Activated CD8-positive, alpha-beta T cell treated with anti-CD3 and anti-CD28 coated beads for 36 hours (primary cell): ENCODE results near the gene GRM2. TPM values are rescaled to one million over a fixed set of nuclear protein-coding genes. Genes with fewer than 3 reads are reported as not detected.

Source experiments
- ATAC-seq: fragments of 200-7000 bp; cut with Tn5 transposase; one replicate; pipeline ENCODE4 v1.10.0; 2021; ENCODE audit warnings: mild to moderate bottlenecking, moderate library complexity
- CTCF ChIA-PET: fragments of 350-600 bp; sonication (Branson Sonifier 250); formaldehyde crosslinking; loops from one replicate; lab custom pipeline; 2021; ENCODE audit warnings: antibody characterized with exemption; lab: Charles Lee
- POLR2A ChIA-PET: fragments of 350-600 bp; sonication (Branson Sonifier 250); formaldehyde crosslinking; loops from one replicate; lab custom pipeline; 2021; ENCODE audit warnings: antibody characterized with exemption; lab: Charles Lee
- DNase-seq: peaks from one replicate; pipeline ENCODE4 v3.0.0-alpha.2; 2020
- H3K27ac Mint-ChIP-seq: one replicate; pipeline ENCODE4 v1.8.0; 2021; ENCODE audit warnings: mild to moderate bottlenecking, mixed read lengths
- H3K27me3 Mint-ChIP-seq: one replicate; pipeline ENCODE4 v1.8.0; 2021; ENCODE audit warnings: mixed read lengths
- H3K36me3 Mint-ChIP-seq: one replicate; pipeline ENCODE4 v1.8.0; 2021; ENCODE audit warnings: low read depth, mixed read lengths
- H3K4me1 Mint-ChIP-seq: one replicate; pipeline ENCODE4 v1.8.0; 2021; ENCODE audit warnings: low read depth, mixed read lengths
- H3K4me3 Mint-ChIP-seq: one replicate; pipeline ENCODE4 v1.8.0; 2021; ENCODE audit warnings: mild to moderate bottlenecking, moderate library complexity, mixed read lengths
- H3K9me3 Mint-ChIP-seq: one replicate; pipeline ENCODE4 v1.8.0; 2021; ENCODE audit warnings: mixed read lengths
- intact Hi-C: fragments of 100-400 bp; cut with micrococcal nuclease; formaldehyde crosslinking; loops from one replicate; pipeline ENCODE4 v1.10.0; 2022
- total RNA-seq, 2 experiments: library from RNA; stranded (reverse); gene quantifications; one replicate each; pipeline ENCODE4 v1.2.3, GENCODE V29; 2021
- TF ChIP-seq, protein P1 (sequence below): fragments of 200-600 bp; IDR thresholded peaks from one replicate; pipeline ENCODE4 v1.8.0; 2022; ENCODE audit warnings: antibody characterized with exemption, mild to moderate bottlenecking

Gene GRM2
- total RNA-seq, 2 experiments from 2014 or later = 0.20 to 0.22 TPM

DNA sequence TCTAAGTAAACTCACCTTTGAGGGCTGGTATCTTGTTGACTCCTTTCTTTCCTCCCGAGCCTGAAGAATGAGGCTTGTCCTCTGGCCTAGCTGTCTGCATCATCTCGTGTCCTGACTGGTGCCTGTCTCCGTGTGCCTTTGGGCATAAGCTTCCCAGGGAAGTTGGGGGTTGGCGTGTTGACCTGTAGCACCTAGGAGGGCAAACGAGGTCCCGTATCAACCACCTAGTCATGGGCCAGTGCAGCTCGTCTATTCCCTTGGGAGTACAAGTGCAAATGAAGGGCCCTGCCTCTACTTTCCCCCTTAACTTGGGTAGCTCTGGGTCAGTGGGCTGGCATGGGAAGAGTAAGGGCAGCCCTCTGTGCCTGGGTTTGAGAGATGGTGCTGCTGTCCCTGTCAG lies 27.1 kb upstream of the GRM2 start:
- ATAC-seq = no peak
- TF ChIP-seq, protein P1, sequence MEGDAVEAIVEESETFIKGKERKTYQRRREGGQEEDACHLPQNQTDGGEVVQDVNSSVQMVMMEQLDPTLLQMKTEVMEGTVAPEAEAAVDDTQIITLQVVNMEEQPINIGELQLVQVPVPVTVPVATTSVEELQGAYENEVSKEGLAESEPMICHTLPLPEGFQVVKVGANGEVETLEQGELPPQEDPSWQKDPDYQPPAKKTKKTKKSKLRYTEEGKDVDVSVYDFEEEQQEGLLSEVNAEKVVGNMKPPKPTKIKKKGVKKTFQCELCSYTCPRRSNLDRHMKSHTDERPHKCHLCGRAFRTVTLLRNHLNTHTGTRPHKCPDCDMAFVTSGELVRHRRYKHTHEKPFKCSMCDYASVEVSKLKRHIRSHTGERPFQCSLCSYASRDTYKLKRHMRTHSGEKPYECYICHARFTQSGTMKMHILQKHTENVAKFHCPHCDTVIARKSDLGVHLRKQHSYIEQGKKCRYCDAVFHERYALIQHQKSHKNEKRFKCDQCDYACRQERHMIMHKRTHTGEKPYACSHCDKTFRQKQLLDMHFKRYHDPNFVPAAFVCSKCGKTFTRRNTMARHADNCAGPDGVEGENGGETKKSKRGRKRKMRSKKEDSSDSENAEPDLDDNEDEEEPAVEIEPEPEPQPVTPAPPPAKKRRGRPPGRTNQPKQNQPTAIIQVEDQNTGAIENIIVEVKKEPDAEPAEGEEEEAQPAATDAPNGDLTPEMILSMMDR = no peak
- H3K27ac Mint-ChIP-seq = peak overlapping the region; percentile 10
- no peaks in the 10 kb centered on the region for H3K27me3 Mint-ChIP-seq
- no peak for DNase-seq
- no peak overlapping the region for H3K4me3 Mint-ChIP-seq
- CTCF ChIA-PET = interaction anchor here (0.8 to 10.2 kb wide), 5 partner anchors 10 to 178 kb away, joined by 3 to 161 read pairs (median 10); partner anchors contain the start of gene DCAF1
- POLR2A ChIA-PET = interaction anchor here (1.0 to 3.4 kb wide), 3 partner anchors 10 to 180 kb away, joined by 3 to 16 read pairs (median 3); partner anchors contain the start of genes DCAF1 and TEX264
- H3K9me3 Mint-ChIP-seq = no peaks in the 10 kb centered on the region
- H3K36me3 Mint-ChIP-seq = peaks cover 24% of the 10 kb centered on the region
- peaks cover 84% of the 10 kb centered on the region for H3K4me1 Mint-ChIP-seq
- intact Hi-C loops = loop anchor here (5.0 to 10.0 kb wide), 2 partner anchors 177 to 295 kb away; partner anchors contain the start of genes DCAF1 and MANF

DNA sequence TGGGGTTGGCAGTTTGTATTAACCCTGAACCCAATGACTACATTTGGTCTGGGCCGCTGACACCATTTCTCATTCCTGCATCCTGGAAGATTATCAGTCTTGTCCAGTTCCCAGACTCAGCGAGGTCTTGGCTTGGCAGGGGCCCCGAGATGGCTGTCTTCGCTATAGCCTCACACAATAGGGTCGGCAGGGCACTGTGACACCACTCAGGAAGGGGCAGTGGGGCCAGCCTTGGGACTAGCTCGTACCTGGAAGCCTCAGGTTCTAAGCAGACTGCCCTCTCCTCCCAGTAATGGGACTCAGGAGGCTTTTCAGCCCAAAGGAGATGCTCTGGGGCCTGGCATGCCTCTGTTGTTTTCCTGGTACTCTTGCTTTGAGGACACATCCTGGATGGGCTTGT lies 26.7 kb upstream of the GRM2 start:
- Mint-ChIP-seq H3K9me3 (no peaks in the 10 kb centered on the region), H3K4me3 (no peak overlapping the region), H3K4me1 (peaks cover 84% of the 10 kb centered on the region), H3K36me3 (peaks cover 23% of the 10 kb centered on the region), H3K27me3 (no peaks in the 10 kb centered on the region), H3K27ac (peak overlapping the region; percentile 77)
- ChIA-PET CTCF (interaction anchor here (1.1 to 10.2 kb wide), 6 partner anchors 7 to 178 kb away, joined by 3 to 161 read pairs (median 55); partner anchors contain the start of gene DCAF1), POLR2A (interaction anchor here (1.0 to 3.4 kb wide), 4 partner anchors 8 to 180 kb away, joined by 3 to 16 read pairs (median 4); partner anchors contain the start of genes DCAF1 and TEX264)
- TF ChIP-seq, protein P1 = no peak
- intact Hi-C loops = loop anchor here (5.0 to 10.0 kb wide), 2 partner anchors 178 to 295 kb away; partner anchors contain the start of genes DCAF1 and MANF
- ATAC-seq (no peak), DNase-seq (no peak)

DNA sequence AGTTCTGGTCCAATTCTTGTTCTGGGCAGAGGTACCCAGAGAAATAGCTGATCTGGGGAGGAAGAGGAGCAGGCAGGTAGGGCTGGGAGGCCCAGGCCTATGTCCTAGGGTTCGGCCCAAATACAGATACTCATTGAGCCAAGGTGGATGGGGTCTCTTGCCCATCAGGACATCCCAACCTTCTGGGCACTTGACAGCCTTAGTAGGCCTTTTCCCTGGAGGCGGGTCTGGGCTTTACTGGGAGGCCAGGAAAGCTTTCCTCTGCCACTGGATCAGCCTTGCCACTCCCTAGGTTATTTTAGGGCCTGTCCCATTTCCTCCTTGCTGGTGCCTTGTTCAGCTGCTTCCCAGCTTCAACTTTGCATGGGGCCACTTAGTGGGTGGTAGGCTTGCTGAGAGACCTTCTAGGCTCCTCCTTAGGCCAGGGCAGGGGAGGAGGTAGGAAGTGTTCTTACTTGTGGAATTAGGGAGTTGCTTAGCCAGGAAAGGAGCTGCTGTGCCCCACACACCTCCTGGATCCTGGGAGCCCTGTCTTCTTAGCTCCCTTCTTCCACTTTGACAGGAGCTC lies 26.1 kb upstream of the GRM2 start:
- TF ChIP-seq, protein P1 = no peak
- peak overlapping the region; percentile 77 for H3K27ac Mint-ChIP-seq
- DNase-seq (no peak), ATAC-seq (no peak)
- no peak overlapping the region for H3K4me3 Mint-ChIP-seq
- CTCF ChIA-PET = interaction anchor here (0.6 to 10.2 kb wide), 15 partner anchors 8 to 1882 kb away, joined by 3 to 161 read pairs (median 10); partner anchors contain the start of genes DCAF1, GRM2, RAD54L2 and RBM15B
- peaks cover 24% of the 10 kb centered on the region for H3K36me3 Mint-ChIP-seq
- H3K9me3 Mint-ChIP-seq = no peaks in the 10 kb centered on the region
- POLR2A ChIA-PET = interaction anchor here (1.0 to 3.4 kb wide), 5 partner anchors 9 to 285 kb away, joined by 3 to 16 read pairs (median 3); partner anchors contain the start of gene TEX264
- H3K27me3 Mint-ChIP-seq = no peaks in the 10 kb centered on the region
- peaks cover 84% of the 10 kb centered on the region for H3K4me1 Mint-ChIP-seq
- intact Hi-C loops = loop anchor here (5.0 to 10.0 kb wide), 2 partner anchors 178 to 296 kb away; partner anchors contain the start of genes DCAF1 and MANF

DNA sequence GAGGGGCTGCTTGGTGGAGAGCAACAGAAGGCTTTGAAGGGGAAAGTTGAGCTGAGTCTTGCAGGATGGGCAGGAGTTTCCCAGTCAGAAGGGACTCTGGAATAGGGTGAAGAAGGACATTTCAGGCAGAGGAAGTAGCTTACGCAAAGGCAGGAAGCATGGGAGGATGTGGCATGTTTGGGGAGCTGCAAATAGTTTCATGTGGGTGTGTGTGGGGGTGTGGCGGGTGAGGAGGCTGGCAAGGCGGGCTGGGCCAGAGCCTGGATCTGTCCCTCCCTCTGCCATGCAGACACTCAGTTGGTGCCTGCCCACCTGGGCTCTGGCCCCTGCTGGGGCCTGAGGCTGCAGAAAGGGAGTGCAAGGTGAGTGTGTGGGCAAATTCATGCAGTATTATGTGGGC lies 25.4 kb upstream of the GRM2 start:
- ATAC-seq = peak; percentile 9
- DNase-seq = peak; percentile 57
- Mint-ChIP-seq H3K9me3 (no peaks in the 10 kb centered on the region), H3K27ac (peak overlapping the region; percentile 68), H3K36me3 (peaks cover 24% of the 10 kb centered on the region), H3K27me3 (no peaks in the 10 kb centered on the region), H3K4me1 (peaks cover 84% of the 10 kb centered on the region), H3K4me3 (peak overlapping the region; percentile 34)
- intact Hi-C loops = loop anchor here (5.0 to 10.0 kb wide), 2 partner anchors 179 to 297 kb away; partner anchors contain the start of genes DCAF1 and MANF
- POLR2A ChIA-PET = interaction anchor here (1.0 to 3.4 kb wide), 7 partner anchors 9 to 286 kb away, joined by 3 to 16 read pairs (median 3); partner anchors contain the start of gene TEX264
- TF ChIP-seq, protein P1 = no peak
- CTCF ChIA-PET = interaction anchor here (0.6 to 10.2 kb wide), 25 partner anchors 9 to 1883 kb away, joined by 3 to 161 read pairs (median 5); partner anchors contain the start of genes DCAF1, GRM2, RAD54L2 and RBM15B
